VCaP (cell line): ENCODE results near the gene RNF121.
"Not testable (repeated sequence)": the region's sequence is repeated elsewhere in the genome, so short reads cannot be mapped to it uniquely, and the experiment has no call there.

Experiments used
- H3K27ac ChIP-seq: fragments of 450-650 bp; 2 replicates; pipeline ENCODE4 v1.5.1; 2017
- TF ChIP-seq, protein P1 (sequence below): fragments of 450-650 bp; conservative IDR thresholded peaks from 2 replicates; pipeline ENCODE4 v1.5.1; 2017; ENCODE audit warnings: mild to moderate bottlenecking, moderate library complexity

RNF121 gene

GRCh38 chr11:71928737-71929443 lies at the start of gene RNF121:
Gene RNF121, plus strand, starts transcription at chr11:71929046. Its CDS starts 16 bp downstream, at chr11:71929062.
- peak within 1 kb of the TSS; percentile 91 for H3K27ac ChIP-seq
- TF ChIP-seq, protein P1, sequence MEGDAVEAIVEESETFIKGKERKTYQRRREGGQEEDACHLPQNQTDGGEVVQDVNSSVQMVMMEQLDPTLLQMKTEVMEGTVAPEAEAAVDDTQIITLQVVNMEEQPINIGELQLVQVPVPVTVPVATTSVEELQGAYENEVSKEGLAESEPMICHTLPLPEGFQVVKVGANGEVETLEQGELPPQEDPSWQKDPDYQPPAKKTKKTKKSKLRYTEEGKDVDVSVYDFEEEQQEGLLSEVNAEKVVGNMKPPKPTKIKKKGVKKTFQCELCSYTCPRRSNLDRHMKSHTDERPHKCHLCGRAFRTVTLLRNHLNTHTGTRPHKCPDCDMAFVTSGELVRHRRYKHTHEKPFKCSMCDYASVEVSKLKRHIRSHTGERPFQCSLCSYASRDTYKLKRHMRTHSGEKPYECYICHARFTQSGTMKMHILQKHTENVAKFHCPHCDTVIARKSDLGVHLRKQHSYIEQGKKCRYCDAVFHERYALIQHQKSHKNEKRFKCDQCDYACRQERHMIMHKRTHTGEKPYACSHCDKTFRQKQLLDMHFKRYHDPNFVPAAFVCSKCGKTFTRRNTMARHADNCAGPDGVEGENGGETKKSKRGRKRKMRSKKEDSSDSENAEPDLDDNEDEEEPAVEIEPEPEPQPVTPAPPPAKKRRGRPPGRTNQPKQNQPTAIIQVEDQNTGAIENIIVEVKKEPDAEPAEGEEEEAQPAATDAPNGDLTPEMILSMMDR: no peak

DNA sequence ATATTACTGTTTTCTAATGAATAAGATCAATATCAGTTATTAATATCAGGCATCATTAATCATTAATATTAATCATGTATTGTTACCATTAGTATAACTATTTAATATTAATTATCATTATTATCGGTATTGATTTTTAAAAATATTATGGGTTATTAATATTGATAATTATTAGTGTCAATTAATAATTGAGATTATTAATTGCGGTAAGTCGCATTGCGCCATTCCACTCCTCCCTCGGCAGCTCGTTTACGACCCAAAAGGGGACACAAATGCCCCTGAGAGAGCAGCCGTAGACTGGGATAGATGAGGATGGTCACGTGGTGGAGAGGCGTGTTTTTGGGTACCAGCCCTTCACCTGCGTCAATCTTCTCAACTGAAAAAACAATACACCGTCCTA lies 43.0 kb upstream of the RNF121 start:
- H3K27ac ChIP-seq: not testable (repeated sequence)

DNA sequence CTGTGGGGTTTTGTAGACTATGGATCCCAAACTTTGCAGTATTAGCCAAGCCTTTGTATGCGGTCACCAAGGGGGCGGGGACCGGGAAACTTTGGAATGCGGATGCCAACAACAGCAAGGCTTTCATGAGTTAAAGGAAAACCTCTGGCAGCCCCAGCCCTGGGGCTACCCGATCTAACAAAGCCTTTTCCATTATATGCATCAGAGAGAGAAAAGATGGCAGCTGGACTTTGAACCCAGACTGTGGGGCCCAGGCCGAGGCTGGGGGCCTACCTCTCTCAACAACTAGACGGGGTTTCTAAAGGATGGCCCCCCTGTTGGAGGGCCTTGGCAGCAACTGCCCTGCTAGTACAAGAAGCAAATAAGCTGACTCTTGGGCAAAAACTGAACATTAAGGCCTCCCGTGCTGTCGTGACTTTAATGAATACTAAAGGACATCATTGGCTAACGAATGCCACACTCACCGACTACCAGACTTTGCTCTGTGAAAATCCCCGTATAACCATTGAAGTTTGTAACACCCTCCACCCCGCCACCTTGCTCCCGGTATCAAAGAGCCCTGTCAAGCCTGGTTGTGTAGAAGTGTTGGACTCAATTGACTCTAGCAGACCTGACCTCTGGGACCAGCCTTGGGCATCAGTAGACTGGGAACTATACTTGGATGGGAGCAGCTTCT lies 40.4 kb upstream of the RNF121 start:
- not testable (repeated sequence) for H3K27ac ChIP-seq

DNA sequence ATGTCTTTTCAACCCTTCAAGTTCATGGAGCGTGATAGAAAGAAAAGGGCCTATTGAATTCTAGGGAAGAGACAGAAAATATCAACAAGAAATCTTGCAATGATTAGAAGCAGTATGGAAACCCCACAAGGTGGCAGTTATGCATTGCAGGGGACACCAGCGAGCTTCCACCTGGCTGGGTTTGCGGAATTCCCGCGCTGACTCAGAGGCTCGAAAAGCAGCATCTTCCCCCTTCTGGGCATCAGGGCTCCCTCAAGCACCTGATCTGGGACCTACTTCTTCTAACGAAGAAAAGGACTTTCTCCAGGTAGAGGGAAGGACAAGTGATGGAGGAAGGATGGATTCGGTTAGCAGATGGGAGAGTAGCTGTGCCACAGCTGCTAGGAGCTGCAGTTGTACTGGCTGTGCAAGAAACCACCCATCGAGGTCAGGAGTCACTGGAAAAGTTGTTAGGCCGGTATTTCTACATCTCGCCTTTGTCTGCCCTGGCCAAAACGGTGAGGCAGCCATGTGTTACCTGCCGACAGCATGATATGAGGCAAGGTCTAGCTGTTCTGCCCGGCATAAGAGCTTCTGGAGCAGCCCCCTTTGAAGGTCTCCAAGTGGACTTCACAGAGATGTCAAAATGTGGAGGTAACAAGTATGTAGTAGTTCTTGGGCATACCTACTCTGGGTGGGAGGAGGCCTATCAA lies 39.5 kb upstream of the RNF121 start:
- not testable (repeated sequence) for H3K27ac ChIP-seq

- no peak overlapping the region for H3K27ac ChIP-seq
- TF ChIP-seq, protein P1: no peak
Observed at GRCh38 chr11:71895961-71896360, 32.9 kb upstream of the RNF121 start.

- not testable (repeated sequence) for H3K27ac ChIP-seq
Observed at GRCh38 chr11:71901137-71901536, 27.7 kb upstream of the RNF121 start.

DNA sequence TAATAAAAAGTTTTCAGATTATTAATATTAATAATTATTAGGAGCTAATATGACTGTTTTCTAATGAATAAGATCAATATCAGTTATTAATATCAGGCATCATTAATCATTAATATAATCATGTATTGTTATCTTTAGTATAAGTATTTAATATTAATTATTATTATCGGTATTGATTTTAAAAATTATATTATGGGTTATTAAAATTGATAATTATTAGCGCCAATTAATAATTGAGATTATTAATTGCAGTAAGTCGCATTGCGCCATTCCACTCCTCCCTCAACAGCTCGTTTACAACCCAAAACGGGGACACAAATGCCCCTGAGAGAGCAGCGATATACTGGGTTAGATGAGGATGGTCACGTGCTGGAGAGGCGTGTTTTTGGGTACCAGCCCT lies 20.6 kb upstream of the RNF121 start:
- no peak overlapping the region for H3K27ac ChIP-seq
- TF ChIP-seq, protein P1: no peak

- H3K27ac ChIP-seq: not testable (repeated sequence)
Observed at GRCh38 chr11:71910775-71911174, 18.1 kb upstream of the RNF121 start.

DNA sequence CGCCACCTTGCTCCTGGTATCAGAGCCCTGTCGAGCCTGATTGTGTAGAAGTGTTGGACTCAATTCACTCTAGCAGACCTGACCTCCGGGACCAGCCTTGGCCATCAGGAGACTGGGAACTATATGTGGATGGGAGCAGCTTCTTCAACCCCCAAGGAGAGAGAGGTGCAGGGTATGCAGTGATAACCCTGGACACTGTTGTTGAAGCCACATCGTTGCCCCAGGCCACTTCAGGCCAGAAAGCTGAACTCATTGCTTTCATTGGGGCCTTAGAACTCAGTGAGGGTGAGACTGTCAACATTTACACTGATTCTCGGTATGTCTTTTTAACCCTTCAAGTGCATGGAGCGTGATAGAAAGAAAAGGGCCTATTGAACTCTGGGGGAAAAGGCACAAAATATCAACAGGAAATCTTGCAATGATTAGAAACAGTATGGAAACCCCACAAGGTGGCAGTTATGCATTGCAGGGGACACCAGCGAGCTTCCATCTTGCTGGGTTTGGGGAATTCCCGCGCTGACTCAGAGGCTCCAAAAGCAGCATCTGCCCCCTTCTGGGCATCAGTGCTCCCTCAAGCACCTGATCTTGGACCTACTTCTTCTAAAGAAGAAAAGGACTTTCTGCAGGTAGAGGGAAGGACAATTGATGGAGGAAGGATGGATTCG lies 17.4 kb upstream of the RNF121 start:
- not testable (repeated sequence) for H3K27ac ChIP-seq

- not testable (repeated sequence) for H3K27ac ChIP-seq
Observed at GRCh38 chr11:71911986-71912340, 16.9 kb upstream of the RNF121 start.

- TF ChIP-seq, protein P1: no peak
- no peak overlapping the region for H3K27ac ChIP-seq
Observed at GRCh38 chr11:71913756-71914526, 14.9 kb upstream of the RNF121 start.
